IMR-90 (cell line): Measurements from ENCODE around the gene ARL4C. TPM values are rescaled to one million over a fixed set of nuclear protein-coding genes. Genes with fewer than 3 reads are reported as not detected.

Experiments
- ATAC-seq: fragments of 200-7000 bp; cut with Tn5 transposase; 2 replicates; pipeline ENCODE4 v1.9.1; 2020; ENCODE audit warnings: low read depth, mild to moderate bottlenecking, moderate library complexity
- BruUV-seq: library from RNA; stranded (reverse); fragments of 400-500 nt; replicated peaks from 2 replicates; lab custom pipeline; 2021; lab: Mats Ljungman, UMichigan
- CTCF ChIA-PET: fragments of 300-600 bp; formaldehyde crosslinking; extraction: SDS; loops from one replicate; lab custom pipeline; 2021; ENCODE audit warnings: antibody characterized with exemption; lab: Yijun Ruan, JAX
- POLR2A ChIA-PET: fragments of 300-600 bp; sonication (Branson Sonifier 250); formaldehyde crosslinking; loops from one replicate; lab custom pipeline; 2022; ENCODE audit warnings: antibody characterized with exemption; ENCODE audit not compliant: unreplicated experiment; lab: Charles Lee
- DNase-seq: peaks from one replicate; pipeline ENCODE4 v3.0.0; 2013
- H2AFZ ChIP-seq: replicated peaks from 2 replicates; pipeline ENCODE3; 2013; ENCODE audit warnings: low read length, mild to moderate bottlenecking; ENCODE audit not compliant: poor library complexity
- H2AK5ac ChIP-seq: 2 replicates; pipeline ENCODE4 v1.6.1; 2013; ENCODE audit warnings: low read depth, low read length, inconsistent platforms
- H2AK9ac ChIP-seq: replicated peaks from 2 replicates; pipeline ENCODE3; 2013; ENCODE audit warnings: mild to moderate bottlenecking, low read depth, low read length, moderate library complexity; ENCODE audit not compliant: poor library complexity
- H2BK120ac ChIP-seq: 2 replicates; pipeline ENCODE4 v1.6.1; 2013; ENCODE audit warnings: low read depth, low read length, inconsistent platforms
- H2BK15ac ChIP-seq: 3 replicates; pipeline ENCODE4 v1.6.1; 2013; ENCODE audit warnings: low read depth, low read length, inconsistent platforms
- H2BK20ac ChIP-seq: 2 replicates; pipeline ENCODE4 v1.6.1; 2013; ENCODE audit warnings: low read depth, mild to moderate bottlenecking, inconsistent platforms, low read length, moderate library complexity
- H2BK5ac ChIP-seq: 2 replicates; pipeline ENCODE4 v1.6.1; 2013; ENCODE audit warnings: mild to moderate bottlenecking, low read depth, low read length, inconsistent platforms; ENCODE audit not compliant: poor library complexity, severe bottlenecking
- H3K14ac ChIP-seq: replicated peaks from 2 replicates; pipeline ENCODE4 v1.6.1; 2013; ENCODE audit warnings: low read depth, low read length, inconsistent platforms
- H3K18ac ChIP-seq: 2 replicates; pipeline ENCODE4 v1.6.1; 2013; ENCODE audit warnings: low read depth, low read length, control low read depth
- H3K23ac ChIP-seq: 2 replicates; pipeline ENCODE4 v1.6.1; 2013; ENCODE audit warnings: low read depth, low read length, inconsistent platforms
- H3K27ac ChIP-seq: 2 replicates; pipeline ENCODE4 v1.5.1; 2013; ENCODE audit warnings: mild to moderate bottlenecking, control low read depth, low read length; ENCODE audit not compliant: insufficient read depth
- H3K27me3 ChIP-seq: 2 replicates; pipeline ENCODE4 v1.6.1; 2013; ENCODE audit warnings: low read length; ENCODE audit not compliant: control insufficient read depth, insufficient read depth
- H3K36me3 ChIP-seq: 2 replicates; pipeline ENCODE4 v1.6.1; 2013; ENCODE audit warnings: low read length, mixed read lengths; ENCODE audit not compliant: control insufficient read depth, insufficient read depth
- H3K4ac ChIP-seq: 2 replicates; pipeline ENCODE4 v1.6.1; 2013; ENCODE audit warnings: low read depth, low read length, inconsistent platforms
- H3K4me1 ChIP-seq: 2 replicates; pipeline ENCODE4 v1.6.1; 2013; ENCODE audit warnings: low read length, mixed read lengths; ENCODE audit not compliant: control insufficient read depth, insufficient read depth
- H3K4me2 ChIP-seq: 2 replicates; pipeline ENCODE4 v1.6.1; 2013; ENCODE audit warnings: low read depth, mild to moderate bottlenecking, control low read depth, low read length, moderate library complexity
- H3K4me3 ChIP-seq: 2 replicates; pipeline ENCODE4 v1.5.1; 2013; ENCODE audit warnings: low read depth, mild to moderate bottlenecking, control low read depth, low read length, moderate library complexity; ENCODE audit not compliant: insufficient read depth
- H3K56ac ChIP-seq: 2 replicates; pipeline ENCODE4 v1.6.1; 2013; ENCODE audit warnings: low read length, inconsistent platforms; ENCODE audit not compliant: insufficient read depth; ENCODE audit errors: extremely low read depth
- H3K79me1 ChIP-seq, 2 experiments: 2 replicates each; pipeline ENCODE4 v1.6.1; 2013; ENCODE audit warnings: low read length in 2 of 2, inconsistent platforms in 1 of 2, low read depth in 1 of 2
- H3K9ac ChIP-seq: 2 replicates; pipeline ENCODE4 v1.6.1; 2013; ENCODE audit warnings: low read depth, low read length, control low read depth
- H3K9me1 ChIP-seq: 2 replicates; pipeline ENCODE4 v1.6.1; 2013; ENCODE audit warnings: low read length, inconsistent platforms; ENCODE audit not compliant: insufficient read depth
- H3K9me3 ChIP-seq: 2 replicates; pipeline ENCODE4 v1.6.1; 2013; ENCODE audit warnings: low read length; ENCODE audit not compliant: control insufficient read depth, insufficient read depth
- H4K20me1 ChIP-seq: 2 replicates; pipeline ENCODE4 v1.6.1; 2013; ENCODE audit warnings: low read length, inconsistent platforms; ENCODE audit not compliant: insufficient read depth
- H4K5ac ChIP-seq: 2 replicates; pipeline ENCODE4 v1.6.1; 2013; ENCODE audit warnings: mild to moderate bottlenecking, low read depth, low read length, control low read depth
- H4K8ac ChIP-seq, 2 experiments: 2 replicates each; pipeline ENCODE4 v1.6.1; 2013; ENCODE audit warnings: low read depth in 2 of 2, low read length in 2 of 2, control low read depth in 1 of 2, inconsistent platforms in 1 of 2
- H4K91ac ChIP-seq: 2 replicates; pipeline ENCODE4 v1.6.1; 2013; ENCODE audit warnings: low read depth, low read length, inconsistent platforms; ENCODE audit not compliant: insufficient read depth
- BHLHE40 ChIP-seq: fragments of 150-350 bp; IDR thresholded peaks from 2 replicates; pipeline ENCODE4 v1.6.1; 2016; ENCODE audit warnings: mild to moderate bottlenecking, low read depth, low read length
- CEBPB ChIP-seq: IDR thresholded peaks from 2 replicates; pipeline ENCODE4 v1.6.1; 2012; ENCODE audit warnings: low read depth, low read length, improper control_type of control experiment
- MAFK ChIP-seq: IDR thresholded peaks from 2 replicates; pipeline ENCODE4 v1.6.1; 2012; ENCODE audit warnings: low read depth, low read length, improper control_type of control experiment
- MAZ ChIP-seq: IDR thresholded peaks from 2 replicates; pipeline ENCODE4 v1.6.1; 2012; ENCODE audit warnings: low read depth, mild to moderate bottlenecking, low read length, improper control_type of control experiment, moderate library complexity, borderline replicate concordance
- POLR2A ChIP-seq: IDR thresholded peaks from 2 replicates; pipeline ENCODE4 v1.6.1; 2012; ENCODE audit warnings: mild to moderate bottlenecking, low read depth, low read length
- RAD21 ChIP-seq: IDR thresholded peaks from 2 replicates; pipeline ENCODE4 v1.6.1; 2012; ENCODE audit warnings: low read length, improper control_type of control experiment
- SMC3 ChIP-seq: fragments of 150-350 bp; IDR thresholded peaks from 2 replicates; pipeline ENCODE4 v1.6.1; 2016; ENCODE audit warnings: low read depth, mild to moderate bottlenecking, antibody characterized with exemption, low read length, moderate library complexity
- WGBS, 2 experiments: methylation state at CpG; one replicate each; pipeline versions ENCODE4 v1.1.5 to v1.1.7; 2013; ENCODE audit warnings: missing lambda C conversion rate in 2 of 2; ENCODE audit not compliant: insufficient read length in 1 of 2; ENCODE audit errors: extremely low coverage in 2 of 2; 5-methylcytosine and 5-hydroxymethylcytosine counted together
- dilution Hi-C: fragments of 300-500 bp; cut with HindIII; formaldehyde crosslinking; loops from one replicate; pipeline ENCODE4 v1.14.3; 2018; ENCODE audit warnings: low sequenced_read_pairs; ENCODE audit not compliant: unreplicated experiment
- in situ Hi-C: fragments of 300-500 bp; cut with MboI; formaldehyde crosslinking; loops from 3 replicates; pipeline ENCODE4 v1.14.3; 2019; ENCODE audit warnings: low sequenced_read_pairs, inconsistent platforms, mixed read lengths
- intact Hi-C: fragments of 100-400 bp; cut with micrococcal nuclease; formaldehyde crosslinking; loops from 2 replicates; pipeline ENCODE4 v1.10.0; 2022
- polyA plus RNA-seq, 3 experiments: library from polyadenylated mRNA; depleted of rRNA; stranded (reverse); fragments of >200 nt; gene quantifications; 2 replicates each; pipeline ENCODE4 v1.2.3, GENCODE V29; 2012; ENCODE audit warnings: low replicate concordance in 1 of 3
- total RNA-seq: library from RNA; depleted of rRNA; stranded (reverse); fragments of >200 nt; gene quantifications from 2 replicates; pipeline ENCODE4 v1.2.3, GENCODE V29; 2012

ARL4C gene
- total and polyA plus RNA-seq, 2 of the 4 experiments (the other 2 are of a cell fraction) = 7.7 to 8.2 TPM

GRCh38 chr2:234444242-234444730 lies 52.6 kb downstream of the ARL4C start:
- H3K9me1 ChIP-seq = peaks cover 13% of the 10 kb centered on the region
- H3K56ac ChIP-seq = peak overlapping the region; percentile 60
- intact Hi-C loops (loop anchor here (1.0 to 10.0 kb wide), 4 partner anchors 17 to 541 kb away; no protein-coding TSS in a partner anchor), dilution Hi-C loops (no loop called here), in situ Hi-C loops (no loop called here)
- peak overlapping the region; percentile 55 to 88; a peak in 3 of 4 replicates for H4K8ac ChIP-seq
- no peak overlapping the region for H3K4me3 ChIP-seq
- peaks cover 0 to 8% of the 10 kb centered on the region in 2 experiments; a peak in 2 of 4 replicates for H3K79me1 ChIP-seq
- peak overlapping the region; percentile 71 for H3K23ac ChIP-seq
- peak overlapping the region; percentile 96 for H3K4ac ChIP-seq
- no CpG with 5 or more reads among the region's 4 CpGs for WGBS, 2 experiments
- peak overlapping the region; percentile 98 for H2BK120ac ChIP-seq
- H3K4me1 ChIP-seq = peaks cover 17% of the 10 kb centered on the region
- peak overlapping the region; percentile 95 for H3K18ac ChIP-seq
- no peaks in the 10 kb centered on the region for H4K20me1 ChIP-seq
- H4K5ac ChIP-seq = peak overlapping the region; percentile 92
- H2BK20ac ChIP-seq = peak overlapping the region; percentile 99
- CTCF ChIA-PET = interaction anchor here (1.5 kb wide), 1 partner anchor 156 kb away, joined by 3 read pairs; no protein-coding TSS in a partner anchor
- DNase-seq (peak; percentile 21), ATAC-seq (peak; percentile 8; the same call in 1 of the 2 replicates)
- no peaks in the 10 kb centered on the region for H3K36me3 ChIP-seq
- H2AK9ac ChIP-seq = peak overlapping the region; percentile 30
- TF ChIP-seq BHLHE40 = no peak
- no peak for TF ChIP-seq MAFK
- TF ChIP-seq POLR2A = no peak
- TF ChIP-seq CEBPB = no peak
- TF ChIP-seq SMC3 = no peak
- no peak for TF ChIP-seq MAZ
- TF ChIP-seq RAD21 = no peak
- peak overlapping the region; percentile 11; the same call in 1 of the 2 replicates for H3K4me2 ChIP-seq
- peak overlapping the region; percentile 27; the same call in 1 of the 2 replicates for H3K9ac ChIP-seq
- POLR2A ChIA-PET = no interaction called here
- H2AK5ac ChIP-seq = peak overlapping the region; percentile 94
- peak overlapping the region; percentile 79 for H3K27ac ChIP-seq
- H3K9me3 ChIP-seq = no peaks in the 10 kb centered on the region
- H3K27me3 ChIP-seq = no peaks in the 10 kb centered on the region
- H2BK5ac ChIP-seq = peak overlapping the region; percentile 81
- peak overlapping the region; percentile 98 for H2BK15ac ChIP-seq
- peak overlapping the region; percentile 94 for H4K91ac ChIP-seq
- BruUV-seq = no TSS peak
- peak overlapping the region; percentile 72 for H3K14ac ChIP-seq
- peak overlapping the region; percentile 59 for H2AFZ ChIP-seq
